A673 (cell line): ENCODE measurements around the gene SLC29A3. TPM values are rescaled to one million over a fixed set of nuclear protein-coding genes. Genes with fewer than 3 reads are reported as not detected.

ENCODE experiments used
- BruUV-seq: library from RNA; stranded (reverse); fragments of 400-500 nt; replicated peaks from 2 replicates; lab custom pipeline; 2021; lab: Mats Ljungman, UMichigan
- CTCF ChIA-PET: fragments of 300-600 bp; sonication (Branson Sonifier 250); formaldehyde crosslinking; loops from one replicate; lab custom pipeline; 2022; ENCODE audit warnings: antibody characterized with exemption; lab: Charles Lee
- POLR2A ChIA-PET: fragments of 300-600 bp; sonication (Branson Sonifier 250); formaldehyde crosslinking; loops from one replicate; lab custom pipeline; 2022; ENCODE audit warnings: antibody characterized with exemption; ENCODE audit not compliant: low non-redundant PET; lab: Charles Lee
- DNase-seq: peaks from one replicate; pipeline ENCODE4 v3.0.0-alpha.2; 2015; ENCODE audit warnings: low spot score
- H3K27ac ChIP-seq: fragments of 200-600 bp; sonication (generic); 2 replicates; pipeline ENCODE4 v1.5.1; 2016; ENCODE audit warnings: mixed run types, low read depth, mild to moderate bottlenecking, mixed read lengths, antibody characterized with exemption, low read length; ENCODE audit not compliant: poor library complexity, severe bottlenecking
- H3K27me3 ChIP-seq: fragments of 200-600 bp; sonication (generic); replicated peaks from 2 replicates; pipeline ENCODE4 v1.6.1; 2017; ENCODE audit warnings: mixed run types, low read depth, mild to moderate bottlenecking, mixed read lengths, antibody characterized with exemption, low read length; ENCODE audit not compliant: insufficient read depth, poor library complexity
- H3K36me3 ChIP-seq: fragments of 200-600 bp; sonication (generic); 2 replicates; pipeline ENCODE4 v1.6.1; 2016; ENCODE audit warnings: mixed run types, mild to moderate bottlenecking, mixed read lengths, antibody characterized with exemption, low read length; ENCODE audit not compliant: insufficient read depth, poor library complexity, severe bottlenecking
- H3K4me1 ChIP-seq: fragments of 200-600 bp; sonication (generic); 2 replicates; pipeline ENCODE4 v1.6.1; 2017; ENCODE audit warnings: mixed run types, mild to moderate bottlenecking, mixed read lengths, antibody characterized with exemption, low read length; ENCODE audit not compliant: insufficient read depth, poor library complexity, severe bottlenecking
- H3K4me3 ChIP-seq: fragments of 200-600 bp; sonication (generic); 2 replicates; pipeline ENCODE4 v1.5.1; 2016; ENCODE audit warnings: low read depth, mixed run types, mild to moderate bottlenecking, mixed read lengths, low read length; ENCODE audit not compliant: poor library complexity, severe bottlenecking
- H3K9me3 ChIP-seq: fragments of 200-600 bp; sonication (generic); 2 replicates; pipeline ENCODE4 v1.6.1; 2016; ENCODE audit warnings: mixed run types, low read depth, mild to moderate bottlenecking, mixed read lengths, antibody characterized with exemption, low read length; ENCODE audit not compliant: poor library complexity, severe bottlenecking
- EZH2 ChIP-seq: fragments of 200-600 bp; sonication (generic); IDR thresholded peaks from 2 replicates; pipeline ENCODE4 v1.6.1; 2017; ENCODE audit warnings: borderline replicate concordance, low read depth, mild to moderate bottlenecking, mixed read lengths, antibody characterized with exemption, low read length; ENCODE audit not compliant: poor library complexity, severe bottlenecking
- intact Hi-C: fragments of 100-400 bp; cut with micrococcal nuclease; formaldehyde crosslinking; loops from one replicate; pipeline ENCODE4 v1.10.0; 2022; ENCODE audit not compliant: unreplicated experiment
- total RNA-seq: library from RNA; stranded (reverse); gene quantifications from 2 replicates; pipeline ENCODE4 v1.2.3, GENCODE V29; 2021
- TF ChIP-seq, protein P1 (sequence below): fragments of 300-800, 200-600 bp; sonication (generic); conservative IDR thresholded peaks from 2 replicates; pipeline ENCODE4 v1.5.1; 2017; ENCODE audit warnings: low read depth, mild to moderate bottlenecking, antibody characterized with exemption, low read length, moderate library complexity, mixed read lengths

Gene SLC29A3
- total RNA-seq, 1 experiment from 2014 or later = 6.1 TPM

DNA sequence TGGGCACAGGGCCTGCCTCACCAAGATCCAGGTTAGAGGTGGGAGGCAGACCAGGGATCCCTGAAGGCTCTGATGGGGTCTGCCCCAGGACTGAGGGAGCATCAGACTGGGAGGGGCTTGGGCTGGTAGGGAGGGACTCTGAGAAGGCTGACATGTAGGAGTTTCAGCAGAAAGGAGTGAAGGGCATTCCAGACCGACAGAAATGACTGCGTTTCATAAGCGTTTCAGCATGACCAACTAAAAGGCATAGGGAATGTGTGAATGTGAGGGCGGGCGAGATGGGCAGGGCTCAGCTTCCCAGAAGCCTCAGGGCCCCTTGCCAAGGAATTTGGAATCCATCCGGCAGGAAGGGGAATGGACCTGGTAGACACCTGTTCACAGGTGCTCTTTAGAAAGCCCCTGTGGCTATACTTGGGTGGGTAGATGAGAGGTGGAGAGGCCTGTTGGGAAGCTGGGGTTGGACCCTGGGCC, 24.9 kb upstream of the SLC29A3 start:
- ChIA-PET POLR2A (no interaction called here), CTCF (no interaction called here)
- intact Hi-C loops = no loop called here
- H3K9me3 ChIP-seq = no peaks in the 10 kb centered on the region
- peaks cover 4% of the 10 kb centered on the region for H3K36me3 ChIP-seq
- DNase-seq = no peak
- H3K4me1 ChIP-seq = no peaks in the 10 kb centered on the region
- H3K27ac ChIP-seq = no peak overlapping the region
- no peaks in the 10 kb centered on the region for H3K27me3 ChIP-seq
- no peak overlapping the region for H3K4me3 ChIP-seq
- no TSS peak for BruUV-seq
- no peak for TF ChIP-seq EZH2
- TF ChIP-seq, protein P1, sequence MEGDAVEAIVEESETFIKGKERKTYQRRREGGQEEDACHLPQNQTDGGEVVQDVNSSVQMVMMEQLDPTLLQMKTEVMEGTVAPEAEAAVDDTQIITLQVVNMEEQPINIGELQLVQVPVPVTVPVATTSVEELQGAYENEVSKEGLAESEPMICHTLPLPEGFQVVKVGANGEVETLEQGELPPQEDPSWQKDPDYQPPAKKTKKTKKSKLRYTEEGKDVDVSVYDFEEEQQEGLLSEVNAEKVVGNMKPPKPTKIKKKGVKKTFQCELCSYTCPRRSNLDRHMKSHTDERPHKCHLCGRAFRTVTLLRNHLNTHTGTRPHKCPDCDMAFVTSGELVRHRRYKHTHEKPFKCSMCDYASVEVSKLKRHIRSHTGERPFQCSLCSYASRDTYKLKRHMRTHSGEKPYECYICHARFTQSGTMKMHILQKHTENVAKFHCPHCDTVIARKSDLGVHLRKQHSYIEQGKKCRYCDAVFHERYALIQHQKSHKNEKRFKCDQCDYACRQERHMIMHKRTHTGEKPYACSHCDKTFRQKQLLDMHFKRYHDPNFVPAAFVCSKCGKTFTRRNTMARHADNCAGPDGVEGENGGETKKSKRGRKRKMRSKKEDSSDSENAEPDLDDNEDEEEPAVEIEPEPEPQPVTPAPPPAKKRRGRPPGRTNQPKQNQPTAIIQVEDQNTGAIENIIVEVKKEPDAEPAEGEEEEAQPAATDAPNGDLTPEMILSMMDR = no peak

DNA sequence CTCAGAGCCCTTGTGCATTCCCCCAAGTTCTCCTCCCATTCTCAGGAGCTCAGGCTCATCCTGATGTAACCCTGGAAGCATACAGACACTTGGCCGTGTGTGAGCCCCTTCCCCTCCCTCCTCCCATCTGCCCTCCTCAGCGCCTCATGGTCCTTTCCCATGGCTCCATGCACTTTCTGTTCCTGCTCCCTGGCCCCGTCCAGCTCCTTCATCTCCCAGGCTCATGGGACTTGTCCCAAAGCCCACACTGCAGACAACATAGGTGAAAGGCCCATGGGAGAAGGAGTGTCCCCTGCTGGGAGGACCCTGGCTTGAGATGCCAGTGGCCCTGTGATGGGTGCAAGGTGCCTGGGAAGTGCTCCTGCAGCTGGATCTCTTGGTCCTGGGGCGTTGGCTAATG, 24.2 kb upstream of the SLC29A3 start:
- no TSS peak for BruUV-seq
- no peak overlapping the region for H3K4me3 ChIP-seq
- DNase-seq = no peak
- H3K27ac ChIP-seq = no peak overlapping the region
- POLR2A ChIA-PET = no interaction called here
- no peaks in the 10 kb centered on the region for H3K9me3 ChIP-seq
- intact Hi-C loops = no loop called here
- CTCF ChIA-PET = no interaction called here
- no peaks in the 10 kb centered on the region for H3K4me1 ChIP-seq
- H3K27me3 ChIP-seq = no peaks in the 10 kb centered on the region
- TF ChIP-seq, protein P1 = no peak
- TF ChIP-seq EZH2 = no peak
- H3K36me3 ChIP-seq = peaks cover 4% of the 10 kb centered on the region

DNA sequence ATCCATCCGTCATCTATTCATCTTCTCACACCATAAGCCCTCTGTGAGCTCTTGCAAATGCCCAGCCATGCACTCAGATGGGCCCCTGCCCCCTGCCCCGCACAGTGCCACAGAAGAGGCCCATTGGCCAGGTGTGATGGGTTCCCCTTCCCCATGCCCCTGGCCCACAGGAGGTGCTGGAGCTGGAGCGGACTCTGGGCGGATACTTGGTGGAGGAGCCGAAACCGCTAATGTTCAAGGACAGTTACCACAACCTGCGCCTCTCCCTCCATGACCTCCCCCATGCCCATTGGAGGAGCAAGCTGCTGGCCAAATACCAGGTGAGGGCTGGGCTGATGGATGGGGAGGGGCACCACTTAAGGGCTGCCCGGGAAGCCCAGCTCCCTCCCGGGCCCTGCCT, 23.4 kb upstream of the SLC29A3 start:
- ChIA-PET CTCF (no interaction called here), POLR2A (no interaction called here)
- H3K36me3 ChIP-seq = peaks cover 4% of the 10 kb centered on the region

More for the DNA sequence above, 23.4 kb upstream of the SLC29A3 start:
- Histone ChIP-seq H3K27me3 (no peaks in the 10 kb centered on the region), H3K9me3 (no peaks in the 10 kb centered on the region), H3K4me1 (no peaks in the 10 kb centered on the region), H3K4me3 (no peak overlapping the region), H3K27ac (no peak overlapping the region)
- no peak for TF ChIP-seq EZH2
- TF ChIP-seq, protein P1 = no peak
- no TSS peak for BruUV-seq
- intact Hi-C loops = no loop called here
- DNase-seq = no peak
